NT2/D1 (cell line): ENCODE measurements around the gene XDH.

ENCODE experiments used
- DNase-seq: peaks from one replicate; pipeline ENCODE4 v3.0.0-alpha.2; 2011; ENCODE audit warnings: low read depth, low spot score
- H3K27me3 ChIP-seq: 2 replicates; pipeline ENCODE4 v1.6.0; 2011; ENCODE audit warnings: mild to moderate bottlenecking; ENCODE audit not compliant: insufficient read length, insufficient read depth
- H3K36me3 ChIP-seq: 2 replicates; pipeline ENCODE4 v1.6.1; 2011; ENCODE audit warnings: mild to moderate bottlenecking, low read length, mixed read lengths; ENCODE audit not compliant: insufficient read depth, insufficient read length
- H3K4me1 ChIP-seq: 2 replicates; pipeline ENCODE4 v1.5.1; 2011; ENCODE audit not compliant: insufficient read depth, insufficient read length
- H3K4me3 ChIP-seq: 2 replicates; pipeline ENCODE4 v1.5.1; 2011; ENCODE audit warnings: low read depth; ENCODE audit not compliant: insufficient read length
- H3K9ac ChIP-seq: 2 replicates; pipeline ENCODE4 v1.6.0; 2011; ENCODE audit warnings: low read depth; ENCODE audit not compliant: insufficient read length
- H3K9me3 ChIP-seq: 2 replicates; pipeline ENCODE4 v1.5.1; 2011; ENCODE audit warnings: mild to moderate bottlenecking, low read length; ENCODE audit not compliant: insufficient read depth
- SUZ12 ChIP-seq: IDR thresholded peaks from 2 replicates; pipeline ENCODE4 v1.6.1; 2011; ENCODE audit not compliant: insufficient read length, insufficient read depth; ENCODE audit errors: extremely low read depth
- YY1 ChIP-seq: IDR thresholded peaks from 2 replicates; pipeline ENCODE4 v1.6.1; 2011; ENCODE audit not compliant: insufficient read length, insufficient read depth
- ZNF274 ChIP-seq: IDR thresholded peaks from 2 replicates; pipeline ENCODE4 v1.6.1; 2011; ENCODE audit warnings: mild to moderate bottlenecking, low read depth, low read length

XDH gene

GRCh38 chr2:31414601-31415241 lies at the start of gene XDH:
XDH (minus strand) TSS chr2:31414742; CDS start chr2:31414666, 76 bp downstream.
- no peak within 1 kb of the TSS for H3K9ac ChIP-seq
- no peaks in the 10 kb centered on the region for H3K36me3 ChIP-seq
- no peak for DNase-seq
- H3K9me3 ChIP-seq: no peaks in the 10 kb centered on the region
- H3K4me3 ChIP-seq: no peak within 1 kb of the TSS
- H3K27me3 ChIP-seq: no peaks in the 10 kb centered on the region
- TF ChIP-seq ZNF274: no peak
- TF ChIP-seq SUZ12: no peak
- TF ChIP-seq YY1: no peak
- no peaks in the 10 kb centered on the region for H3K4me1 ChIP-seq

DNA sequence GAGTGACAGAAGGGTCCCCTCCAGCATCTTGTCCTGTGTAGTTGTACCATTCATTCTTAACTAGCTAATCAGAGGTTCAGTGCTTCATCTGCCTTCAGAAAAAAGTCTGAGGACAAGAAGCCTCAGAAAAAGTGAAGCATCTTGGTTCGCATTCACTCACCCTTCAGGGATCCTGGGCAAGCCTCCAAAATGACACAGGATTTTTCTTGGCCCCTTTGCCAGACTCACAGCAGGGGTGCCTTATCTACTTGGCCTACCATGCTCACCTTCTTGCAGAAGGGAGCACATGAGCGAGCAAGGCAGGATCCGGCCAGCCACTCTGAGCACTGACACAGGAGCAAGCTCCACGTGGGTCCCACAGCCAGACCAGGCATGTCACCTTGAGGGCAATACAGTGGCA lies 43.1 kb upstream of the XDH start:
- no peak for DNase-seq
- Histone ChIP-seq H3K36me3 (no peaks in the 10 kb centered on the region), H3K4me3 (no peak overlapping the region), H3K9ac (no peak overlapping the region), H3K4me1 (peaks cover 2% of the 10 kb centered on the region), H3K27me3 (no peaks in the 10 kb centered on the region), H3K9me3 (peaks cover 26% of the 10 kb centered on the region)
- TF ChIP-seq ZNF274 (no peak), YY1 (no peak)

DNA sequence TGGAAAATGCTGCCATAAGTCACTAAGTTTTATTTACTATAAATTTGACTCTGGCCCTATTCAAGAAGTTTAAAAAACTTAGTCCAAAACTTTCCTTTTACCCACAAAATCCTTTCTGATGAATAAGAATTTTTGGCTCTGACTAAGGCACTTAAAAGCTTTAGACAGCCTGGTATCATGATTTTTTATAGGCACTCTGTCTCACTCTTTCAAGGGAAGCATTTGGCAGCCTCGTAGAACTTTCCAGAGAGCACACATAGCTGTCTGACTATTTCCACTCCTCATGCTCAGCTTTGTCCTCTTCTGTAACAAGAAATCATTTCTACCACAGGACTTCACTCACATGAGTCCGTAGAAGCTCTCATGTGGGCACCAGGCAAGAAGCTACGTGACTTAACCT lies 32.3 kb upstream of the XDH start:
- Histone ChIP-seq H3K4me1 (no peaks in the 10 kb centered on the region), H3K9ac (no peak overlapping the region), H3K4me3 (no peak overlapping the region), H3K36me3 (no peaks in the 10 kb centered on the region), H3K27me3 (no peaks in the 10 kb centered on the region), H3K9me3 (no peaks in the 10 kb centered on the region)
- no peak for DNase-seq
- TF ChIP-seq YY1: no peak
- TF ChIP-seq ZNF274: no peak
- no peak for TF ChIP-seq SUZ12

GRCh38 chr2:31442376-31442775 lies 27.8 kb upstream of the XDH start:
- no peaks in the 10 kb centered on the region for H3K9me3 ChIP-seq

DNA sequence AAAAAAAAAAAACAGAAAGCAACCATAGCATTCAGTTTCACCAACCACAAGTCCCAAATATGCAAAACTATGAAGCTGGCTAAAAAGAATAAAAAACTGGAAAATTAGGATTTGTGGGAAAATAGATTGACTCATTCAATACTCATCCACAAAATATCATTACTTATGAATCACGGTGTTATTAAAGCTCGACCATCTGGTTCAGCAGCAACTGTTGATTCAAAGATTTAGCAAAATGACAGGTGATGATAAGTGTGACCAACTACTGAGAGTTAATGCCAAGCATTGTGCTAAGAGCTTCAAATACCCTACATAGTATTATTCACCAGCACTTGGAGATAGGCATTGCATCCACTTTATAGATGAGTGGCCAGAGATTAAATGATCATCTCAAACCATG lies 26.2 kb upstream of the XDH start:
- TF ChIP-seq YY1 (no peak), SUZ12 (no peak), ZNF274 (no peak)
- Histone ChIP-seq H3K9me3 (no peaks in the 10 kb centered on the region), H3K36me3 (no peaks in the 10 kb centered on the region), H3K4me1 (no peaks in the 10 kb centered on the region), H3K9ac (no peak overlapping the region), H3K4me3 (no peak overlapping the region), H3K27me3 (no peaks in the 10 kb centered on the region)
- DNase-seq: no peak

More at GRCh38 chr2:31442376-31442775, 27.8 kb upstream of the XDH start:
- no peaks in the 10 kb centered on the region for H3K36me3 ChIP-seq
- H3K9ac ChIP-seq: no peak overlapping the region
- no peaks in the 10 kb centered on the region for H3K4me1 ChIP-seq
- no peaks in the 10 kb centered on the region for H3K27me3 ChIP-seq
- H3K4me3 ChIP-seq: no peak overlapping the region
- TF ChIP-seq YY1: no peak
- TF ChIP-seq SUZ12: no peak
- TF ChIP-seq ZNF274: no peak
- no peak for DNase-seq

- Histone ChIP-seq H3K4me3 (no peak overlapping the region), H3K4me1 (no peaks in the 10 kb centered on the region), H3K9me3 (no peaks in the 10 kb centered on the region), H3K27me3 (no peaks in the 10 kb centered on the region), H3K9ac (no peak overlapping the region), H3K36me3 (no peaks in the 10 kb centered on the region)
- no peak for DNase-seq
- TF ChIP-seq YY1 (no peak), ZNF274 (no peak), SUZ12 (no peak)
Measured at GRCh38 chr2:31434911-31435310, 20.4 kb upstream of the XDH start.

DNA sequence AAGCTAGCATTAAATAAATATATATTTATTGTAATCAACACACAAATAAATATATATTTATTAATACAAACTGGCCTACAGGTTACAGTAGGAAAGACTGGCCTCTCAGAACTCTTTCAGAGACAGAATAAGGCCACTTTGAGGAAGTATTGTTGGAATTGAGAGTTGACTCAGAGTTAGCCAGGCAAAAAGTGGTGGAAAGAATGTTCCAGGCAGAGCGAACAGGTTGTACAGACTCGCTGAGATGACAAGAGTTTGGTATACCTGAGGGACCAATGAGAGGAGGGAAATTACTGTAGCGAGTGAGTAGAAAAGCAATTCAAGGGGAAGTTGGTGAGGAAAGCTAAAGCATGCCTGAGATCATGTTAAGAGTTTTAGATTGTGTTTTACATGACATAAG lies 19.0 kb upstream of the XDH start:
- Histone ChIP-seq H3K27me3 (no peaks in the 10 kb centered on the region), H3K9ac (no peak overlapping the region), H3K4me3 (no peak overlapping the region), H3K36me3 (no peaks in the 10 kb centered on the region), H3K9me3 (no peaks in the 10 kb centered on the region), H3K4me1 (no peaks in the 10 kb centered on the region)
- DNase-seq: no peak
- TF ChIP-seq SUZ12 (no peak), ZNF274 (no peak), YY1 (no peak)
